GM12878 (cell line): ENCODE data around the gene OR7D2. TPM values are rescaled to one million over a fixed set of nuclear protein-coding genes. Genes with fewer than 3 reads are reported as not detected.

Source experiments
- ATAC-seq: fragments of 200-7000 bp; cut with Tn5 transposase; 3 replicates; pipeline ENCODE4 v1.9.1; 2020; ENCODE audit warnings: mild to moderate bottlenecking, moderate library complexity
- BruUV-seq: library from RNA; stranded (reverse); fragments of 400-500 nt; replicated peaks from 2 replicates; lab custom pipeline; 2021; lab: Mats Ljungman, UMichigan
- CTCF ChIA-PET: fragments of 300-600 bp; sonication (Branson Sonifier 250); formaldehyde crosslinking; extraction: SDS; loops from one replicate; lab custom pipeline; 2021; ENCODE audit warnings: inconsistent platforms; lab: Yijun Ruan, JAX
- POLR2A ChIA-PET: fragments of 350-600 bp; formaldehyde crosslinking; extraction: SDS; loops from one replicate; lab custom pipeline; 2021; ENCODE audit warnings: inconsistent platforms; lab: Charles Lee
- RAD21 ChIA-PET: fragments of 300-600 bp; sonication (Branson Sonifier 250); formaldehyde crosslinking; loops from one replicate; lab custom pipeline; 2023; ENCODE audit warnings: antibody characterized with exemption; ENCODE audit not compliant: unreplicated experiment; lab: Charles Lee
- SMC1A ChIA-PET: fragments of 300-600 bp; sonication (Branson Sonifier 250); formaldehyde crosslinking; loops from one replicate; lab custom pipeline; 2023; ENCODE audit not compliant: unreplicated experiment, uncharacterized antibody; lab: Charles Lee
- DNase-seq: peaks from one replicate; pipeline ENCODE4 v3.0.0-alpha.2; 2011; ENCODE audit warnings: low read depth, low spot score
- FAIRE-seq: peaks from 3 replicates; lab custom pipeline; 2011; peaks lifted over from hg19 to GRCh38; lab: Jason Lieb, UNC
- H2AFZ ChIP-seq: 2 replicates; pipeline ENCODE4 v1.6.0; 2011; ENCODE audit warnings: low read depth, low read length, control low read depth; ENCODE audit not compliant: control insufficient read depth
- H3K27ac ChIP-seq: 2 replicates; pipeline ENCODE4 v1.5.1; 2011; ENCODE audit warnings: control low read depth; ENCODE audit not compliant: control insufficient read depth, insufficient read depth
- H3K27me3 ChIP-seq, 2 experiments: replicated peaks in 1 of 2; 2 replicates each; pipeline versions ENCODE4 v1.6.0 to v1.6.1; 2011; ENCODE audit warnings: low read length in 1 of 2; ENCODE audit not compliant: control insufficient read depth in 2 of 2, insufficient read depth in 2 of 2
- H3K36me3 ChIP-seq, 2 experiments: 2 replicates each; pipeline ENCODE4 v1.5.1; 2011; ENCODE audit warnings: low read length in 1 of 2; ENCODE audit not compliant: control insufficient read depth in 2 of 2, insufficient read depth in 2 of 2
- H3K4me1 ChIP-seq: 2 replicates; pipeline ENCODE4 v1.6.1; 2011; ENCODE audit warnings: mild to moderate bottlenecking, low read length, moderate library complexity, mixed read lengths; ENCODE audit not compliant: control insufficient read depth, insufficient read depth
- H3K4me2 ChIP-seq: 2 replicates; pipeline ENCODE4 v1.6.0; 2011; ENCODE audit warnings: control low read depth; ENCODE audit not compliant: control insufficient read depth, insufficient read depth
- H3K4me3 ChIP-seq: fragments of 200-600 bp; sonication (generic); 2 replicates; pipeline ENCODE4 v1.5.1; 2016
- H3K79me2 ChIP-seq: 2 replicates; pipeline ENCODE4 v1.6.0; 2011; ENCODE audit warnings: low read length; ENCODE audit not compliant: control insufficient read depth, insufficient read depth
- H3K9ac ChIP-seq: 2 replicates; pipeline ENCODE4 v1.8.0; 2011; ENCODE audit warnings: low read length, control low read depth, mixed read lengths; ENCODE audit not compliant: control insufficient read depth, insufficient read depth
- H3K9me3 ChIP-seq: replicated peaks from 3 replicates; pipeline ENCODE4 v1.5.1; 2011; ENCODE audit warnings: mild to moderate bottlenecking, low read length; ENCODE audit not compliant: control insufficient read depth, insufficient read depth
- H4K20me1 ChIP-seq: 2 replicates; pipeline ENCODE4 v1.6.0; 2011; ENCODE audit not compliant: control insufficient read depth, insufficient read depth
- ATF7 ChIP-seq: fragments of 450-650 bp; IDR thresholded peaks from 2 replicates; pipeline ENCODE4 v1.6.1; 2016; ENCODE audit warnings: low read depth, mild to moderate bottlenecking
- IKZF1 ChIP-seq: fragments of 450-650 bp; conservative IDR thresholded peaks from 2 replicates; pipeline ENCODE4 v1.6.1; 2017; ENCODE audit warnings: antibody characterized with exemption, mild to moderate bottlenecking
- MYB ChIP-seq: fragments of 150-350 bp; IDR thresholded peaks from 2 replicates; pipeline ENCODE4 v1.6.1; 2014; ENCODE audit warnings: mild to moderate bottlenecking, low read depth, low read length, borderline replicate concordance
- POLR2AphosphoS5 ChIP-seq: IDR thresholded peaks from 2 replicates; pipeline ENCODE4 v1.6.1; 2011; ENCODE audit warnings: mild to moderate bottlenecking, low read length, inconsistent platforms
- WGBS: methylation state at CpG from one replicate; pipeline ENCODE4 v1.1.6; 2016; ENCODE audit warnings: low lambda C conversion rate; ENCODE audit not compliant: insufficient replicate concordance, insufficient coverage; ENCODE audit errors: missing lambda C conversion rate; 5-methylcytosine and 5-hydroxymethylcytosine counted together
- in situ Hi-C: fragments of 300-500 bp; cut with MboI; formaldehyde crosslinking; loops from 9 replicates; pipeline ENCODE4 v1.14.3; 2018; ENCODE audit warnings: mixed read lengths
- intact Hi-C: fragments of 100-400 bp; cut with micrococcal nuclease; formaldehyde crosslinking; loops from one replicate; pipeline ENCODE4 v1.14.2; 2022; ENCODE audit not compliant: unreplicated experiment
- polyA plus RNA-seq, 11 experiments: library from polyadenylated mRNA; depleted of rRNA in 4 of 11; unstranded in 6 of 11; stranded (reverse) in 5 of 11; fragments of >200 nt; fragmentation: Nextera tagmentation in 4 of 11; fragmentation: Illumina TruSeq in 1 of 11; extraction: Ambion mirVana in 4 of 11; extraction: Trizol in 1 of 11; gene quantifications; 1 replicate in 1 of 11; 2 replicates in 10 of 11; pipeline versions ENCODE4 v1.2.1 to v1.2.3, GENCODE V29; 2011 to 2016; ENCODE audit warnings: inconsistent platforms in 2 of 11, missing spikeins in 2 of 11, low read depth in 1 of 11
- total RNA-seq, 4 experiments: library from RNA; depleted of rRNA in 3 of 4; stranded (reverse); fragments of >200 nt in 3 of 4; fragmentation: Illumina TruSeq in 1 of 4; extraction: Trizol in 1 of 4; gene quantifications; 2 replicates each; pipeline versions ENCODE4 v1.2.1 to v1.2.3, GENCODE V29; 2013 to 2021
- TF ChIP-seq, protein P1 (sequence below): fragments of 450-650 bp; IDR thresholded peaks from 2 replicates; pipeline ENCODE4 v1.6.1; 2016; ENCODE audit warnings: mild to moderate bottlenecking
- TF ChIP-seq, protein P2 (sequence below): IDR thresholded peaks from 2 replicates; pipeline ENCODE4 v1.6.1; 2011; ENCODE audit warnings: mild to moderate bottlenecking, low read depth, low read length, moderate library complexity; ENCODE audit not compliant: insufficient replicate concordance

Gene OR7D2
- total and polyA plus RNA-seq, 10 of the 15 experiments (the other 5 are each of a cell fraction or from before 2014, with no cell fraction given): 0.04 TPM; not detected in 9

DNA sequence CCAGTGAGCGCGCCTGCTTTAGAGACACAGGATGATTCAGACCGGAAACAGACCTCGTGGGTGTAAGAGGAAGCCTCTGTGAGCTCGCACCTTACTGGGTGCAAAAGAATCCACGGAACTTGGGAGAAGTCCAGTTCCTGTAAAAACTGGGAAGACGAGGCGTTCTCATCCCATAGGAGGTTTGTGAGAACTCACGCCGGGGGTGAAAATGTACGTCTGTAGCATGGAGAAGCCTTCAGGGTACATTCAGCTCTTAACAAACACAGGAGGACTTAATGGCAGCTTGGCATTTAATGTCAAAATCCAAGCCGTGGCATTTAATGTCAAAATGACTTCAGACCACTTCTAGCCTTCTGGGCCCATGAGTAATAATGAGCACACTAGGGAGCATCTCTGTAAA lies 17.4 kb upstream of the OR7D2 start:
- H2AFZ ChIP-seq: no peak overlapping the region
- no peak overlapping the region for H3K4me3 ChIP-seq
- ATAC-seq: no peak
- DNase-seq: no peak
- RAD21 ChIA-PET: no interaction called here
- 93% methylated on average over 12 of the region's 12 CpGs for WGBS
- H3K4me1 ChIP-seq: no peaks in the 10 kb centered on the region
- no TSS peak for BruUV-seq
- TF ChIP-seq, protein P1, sequence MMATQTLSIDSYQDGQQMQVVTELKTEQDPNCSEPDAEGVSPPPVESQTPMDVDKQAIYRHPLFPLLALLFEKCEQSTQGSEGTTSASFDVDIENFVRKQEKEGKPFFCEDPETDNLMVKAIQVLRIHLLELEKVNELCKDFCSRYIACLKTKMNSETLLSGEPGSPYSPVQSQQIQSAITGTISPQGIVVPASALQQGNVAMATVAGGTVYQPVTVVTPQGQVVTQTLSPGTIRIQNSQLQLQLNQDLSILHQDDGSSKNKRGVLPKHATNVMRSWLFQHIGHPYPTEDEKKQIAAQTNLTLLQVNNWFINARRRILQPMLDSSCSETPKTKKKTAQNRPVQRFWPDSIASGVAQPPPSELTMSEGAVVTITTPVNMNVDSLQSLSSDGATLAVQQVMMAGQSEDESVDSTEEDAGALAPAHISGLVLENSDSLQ: no peak
- TF ChIP-seq IKZF1: no peak
- TF ChIP-seq, protein P2, sequence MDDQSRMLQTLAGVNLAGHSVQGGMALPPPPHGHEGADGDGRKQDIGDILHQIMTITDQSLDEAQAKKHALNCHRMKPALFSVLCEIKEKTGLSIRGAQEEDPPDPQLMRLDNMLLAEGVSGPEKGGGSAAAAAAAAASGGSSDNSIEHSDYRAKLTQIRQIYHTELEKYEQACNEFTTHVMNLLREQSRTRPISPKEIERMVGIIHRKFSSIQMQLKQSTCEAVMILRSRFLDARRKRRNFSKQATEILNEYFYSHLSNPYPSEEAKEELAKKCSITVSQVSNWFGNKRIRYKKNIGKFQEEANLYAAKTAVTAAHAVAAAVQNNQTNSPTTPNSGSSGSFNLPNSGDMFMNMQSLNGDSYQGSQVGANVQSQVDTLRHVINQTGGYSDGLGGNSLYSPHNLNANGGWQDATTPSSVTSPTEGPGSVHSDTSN: no peak
- no peak for TF ChIP-seq POLR2AphosphoS5
- no peak for TF ChIP-seq MYB
- no peak for TF ChIP-seq ATF7
- FAIRE-seq: no peak
- no peaks in the 10 kb centered on the region for H3K27me3 ChIP-seq
- no peaks in the 10 kb centered on the region for H4K20me1 ChIP-seq
- peaks cover 48 to 61% of the 10 kb centered on the region in 2 experiments for H3K36me3 ChIP-seq
- no peak overlapping the region for H3K27ac ChIP-seq
- SMC1A ChIA-PET: no interaction called here
- intact Hi-C loops: no loop called here
- POLR2A ChIA-PET: no interaction called here
- in situ Hi-C loops: no loop called here
- H3K4me2 ChIP-seq: no peak overlapping the region
- H3K9me3 ChIP-seq: peaks cover 39% of the 10 kb centered on the region
- H3K79me2 ChIP-seq: no peaks in the 10 kb centered on the region
- H3K9ac ChIP-seq: no peak overlapping the region
- CTCF ChIA-PET: no interaction called here
